Hematopoietic multipotent progenitor cell treated with erythropoietin and hydrocortisone succinate and interleukin-3 and kit ligand, for 4 days (in vitro differentiated cells): ENCODE measurements around the gene AK2.

ENCODE experiments used
- DNase-seq: peaks from one replicate; pipeline ENCODE4 v3.0.0-alpha.2; 2015

Gene AK2

DNA sequence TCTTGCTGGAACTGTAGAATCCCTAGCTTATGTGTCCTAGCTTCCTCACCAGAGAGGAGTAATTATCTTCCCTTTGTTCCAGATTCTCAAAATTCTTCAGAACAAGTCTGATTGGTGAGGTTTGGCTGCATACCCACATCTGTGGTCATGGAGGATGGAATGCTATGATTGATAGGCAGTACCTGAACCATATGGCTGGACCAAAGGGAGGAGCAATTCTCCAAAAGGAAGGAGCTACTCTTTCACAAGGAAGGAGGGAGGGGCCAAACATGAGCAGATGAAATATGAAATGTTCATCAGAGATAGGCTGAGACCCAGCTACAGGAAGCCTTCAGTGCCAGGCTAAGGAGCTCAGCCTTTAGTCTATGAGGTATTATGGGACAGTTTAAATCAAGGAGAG is 67.1 kb downstream of the AK2 start:
- peak; percentile 42 for DNase-seq

DNA sequence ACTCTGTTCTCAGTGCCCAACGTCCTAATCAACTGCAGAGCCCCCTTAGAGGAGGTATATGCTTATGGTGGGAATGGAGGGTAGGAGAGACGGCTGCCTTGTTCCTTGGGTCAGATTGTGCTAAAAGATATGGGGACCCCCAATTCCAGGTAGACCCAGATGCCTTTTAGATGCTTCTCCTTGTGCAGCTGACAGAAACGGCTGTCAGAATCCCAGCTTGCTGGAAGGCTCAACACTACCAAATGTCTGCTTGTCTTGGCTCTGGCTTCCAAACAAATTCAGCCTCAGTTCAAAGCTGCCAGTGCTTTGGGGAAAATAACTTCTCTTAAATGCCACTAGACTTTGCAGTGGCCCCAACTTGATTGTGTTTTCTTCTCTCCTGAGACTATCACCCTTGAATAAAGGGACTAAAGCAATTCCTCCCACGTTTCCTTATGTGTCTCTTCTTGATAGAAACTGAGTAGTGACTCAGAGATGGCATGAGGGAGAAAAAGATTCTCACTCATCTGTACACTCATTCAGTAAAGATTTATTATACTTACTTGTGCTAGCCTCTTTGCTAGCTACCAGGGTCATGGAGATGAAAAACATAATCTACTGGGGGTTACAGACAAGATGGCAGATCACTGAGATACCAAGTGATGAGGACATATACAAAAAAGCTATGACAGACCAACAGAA is 68.7 kb downstream of the AK2 start:
- DNase-seq = no peak

DNA sequence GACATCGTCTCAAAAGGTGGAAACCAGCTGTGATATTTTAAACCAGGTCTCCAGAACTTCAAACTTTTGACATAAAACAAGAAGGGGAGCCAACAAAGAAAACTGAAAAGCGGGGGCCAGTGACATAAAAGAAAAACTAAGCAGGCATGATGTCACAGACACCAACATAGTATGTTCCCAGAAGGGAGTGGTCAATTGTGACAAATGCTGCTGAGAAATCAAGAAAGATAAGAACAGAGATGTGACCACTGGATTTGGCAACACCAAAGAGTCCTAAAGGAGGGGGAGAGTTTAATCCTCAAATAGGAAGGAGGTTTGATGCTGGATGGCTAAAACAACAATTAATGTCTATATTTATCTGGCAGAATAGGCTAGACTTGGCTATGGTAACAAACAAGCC is 69.8 kb downstream of the AK2 start:
- peak; percentile 78 for DNase-seq

DNA sequence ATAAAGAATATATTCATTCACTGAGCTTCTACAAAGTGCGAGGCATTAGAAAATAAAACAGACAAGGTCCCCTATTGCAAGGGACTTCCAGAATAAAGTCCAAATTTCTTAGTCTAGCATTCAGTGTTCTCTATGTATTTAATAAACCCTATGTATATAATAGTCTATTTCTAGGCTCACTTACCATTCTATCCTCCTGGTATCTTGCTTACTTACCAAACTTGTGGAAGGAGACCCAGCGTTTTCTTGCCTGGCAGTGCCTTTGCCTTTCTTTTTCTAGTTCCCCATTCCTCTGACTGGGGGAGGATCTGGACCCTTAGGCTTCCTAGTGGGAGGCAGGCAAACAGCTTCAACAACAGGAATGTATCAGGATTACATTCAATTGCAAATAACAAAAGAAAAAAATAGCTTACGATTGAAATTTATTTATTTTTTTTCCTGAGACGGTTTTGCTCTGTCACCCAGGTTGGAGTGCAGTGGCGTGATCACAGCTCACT is 71.4 kb downstream of the AK2 start:
- DNase-seq = no peak

DNA sequence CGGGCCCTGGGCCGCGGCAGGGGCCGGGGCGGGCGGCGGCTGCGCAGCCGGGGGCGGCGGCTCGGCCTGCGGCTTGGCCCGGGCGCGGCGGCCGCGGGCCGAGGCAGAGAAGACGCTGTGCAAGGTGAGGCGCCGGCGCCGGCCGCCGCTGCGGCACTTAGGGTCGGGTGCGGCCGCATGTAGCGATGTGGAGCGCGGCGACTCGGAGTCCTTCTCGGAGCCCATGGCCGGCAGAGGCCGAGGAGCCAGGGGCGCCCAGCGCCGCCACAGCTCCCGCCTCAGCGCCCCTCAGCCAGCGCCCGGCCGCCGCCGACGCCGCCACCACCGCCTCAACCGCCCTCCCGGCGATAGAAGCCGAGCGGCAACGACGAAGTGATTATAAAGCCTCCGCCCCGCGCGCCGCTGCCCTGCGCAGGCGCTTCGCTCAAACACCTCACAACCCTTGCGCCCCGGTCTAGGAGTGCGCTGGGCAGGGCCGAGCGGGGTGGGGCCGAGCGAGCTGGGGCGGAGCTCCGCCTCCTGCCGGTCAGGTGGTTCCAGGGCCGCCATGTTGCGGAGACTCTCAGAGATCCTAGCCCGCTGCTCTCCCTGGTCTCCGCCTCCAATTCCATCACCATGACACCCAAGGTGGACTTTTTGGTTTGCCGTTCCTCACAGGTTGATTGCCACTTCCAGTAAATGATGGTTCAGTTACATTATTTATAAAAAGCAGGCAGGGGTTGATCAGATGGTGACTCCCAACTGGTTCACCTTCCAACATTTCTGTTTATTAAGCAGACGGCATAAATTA is 72.0 kb downstream of the AK2 start, which contains the start of gene RNF19B:
RNF19B (minus strand) TSS at position 349 of the 790 bp plus-strand sequence; CDS start at position 225, 124 bp downstream.
- peak; percentile 98 for DNase-seq

DNA sequence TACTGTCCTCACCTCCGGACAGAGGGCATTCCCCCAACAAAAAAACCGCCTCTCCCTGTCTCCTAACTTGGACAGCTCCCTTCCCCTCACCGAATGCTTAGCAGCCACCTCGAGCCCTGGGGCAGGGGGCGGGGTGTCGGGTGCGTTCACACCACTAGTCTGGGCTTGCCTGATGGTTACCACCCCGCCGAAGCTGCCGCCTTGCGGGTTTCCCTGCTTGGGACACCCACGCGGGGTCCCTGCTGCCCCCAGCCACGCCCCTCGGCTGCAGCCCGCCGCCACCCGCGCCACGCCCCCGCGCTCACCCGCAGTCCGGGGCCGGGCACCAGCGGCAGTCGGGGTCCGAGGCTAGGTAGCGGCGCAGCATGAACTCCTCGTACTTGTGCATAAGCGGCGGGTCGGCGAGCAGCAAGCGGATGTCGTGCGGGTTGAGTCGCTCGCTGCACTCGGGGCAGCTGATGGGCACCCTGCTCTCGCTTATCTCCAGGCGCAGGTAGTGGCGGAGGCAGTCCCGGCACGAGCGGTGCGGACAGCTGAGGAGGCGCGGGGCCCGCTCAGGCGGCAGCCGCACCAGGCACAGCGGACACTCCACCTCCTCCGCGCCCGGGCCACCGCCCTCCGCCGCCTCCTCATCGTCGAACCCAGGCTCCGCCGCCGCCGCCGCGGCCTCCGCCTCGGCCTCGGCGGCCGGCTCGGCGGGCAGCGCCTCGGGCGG is 72.8 kb downstream of the AK2 start:
- peak; percentile 77 for DNase-seq

DNA sequence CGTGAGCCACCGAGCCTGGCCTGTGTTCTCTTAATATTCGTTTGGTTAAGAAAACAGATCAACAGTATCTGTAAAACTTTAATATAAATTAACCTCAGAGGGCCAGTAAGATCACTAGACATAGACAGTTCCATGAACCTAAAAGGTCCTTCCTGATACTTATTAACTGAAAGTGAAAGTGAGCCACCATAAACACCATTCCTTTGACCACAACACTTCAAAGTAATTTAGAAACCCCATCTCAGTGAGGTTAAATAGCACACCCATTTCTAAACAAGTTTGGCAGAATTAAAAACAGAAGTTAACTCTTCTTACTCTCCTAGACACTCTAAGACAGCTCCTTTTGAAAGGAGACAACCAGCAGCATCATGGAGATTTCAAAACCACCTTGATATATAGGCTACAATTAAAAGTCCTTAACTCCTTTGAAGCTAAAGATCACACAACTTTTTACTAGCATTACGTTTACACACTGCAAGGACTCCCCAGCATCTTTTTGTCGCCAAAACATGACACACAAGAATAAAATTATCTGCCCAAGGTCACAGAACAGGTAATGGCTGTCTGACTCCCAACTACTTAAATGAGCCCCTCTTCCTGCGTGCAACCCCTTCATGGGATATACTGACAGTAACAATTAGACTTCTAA is 74.3 kb downstream of the AK2 start:
- DNase-seq = peak; percentile 60

DNA sequence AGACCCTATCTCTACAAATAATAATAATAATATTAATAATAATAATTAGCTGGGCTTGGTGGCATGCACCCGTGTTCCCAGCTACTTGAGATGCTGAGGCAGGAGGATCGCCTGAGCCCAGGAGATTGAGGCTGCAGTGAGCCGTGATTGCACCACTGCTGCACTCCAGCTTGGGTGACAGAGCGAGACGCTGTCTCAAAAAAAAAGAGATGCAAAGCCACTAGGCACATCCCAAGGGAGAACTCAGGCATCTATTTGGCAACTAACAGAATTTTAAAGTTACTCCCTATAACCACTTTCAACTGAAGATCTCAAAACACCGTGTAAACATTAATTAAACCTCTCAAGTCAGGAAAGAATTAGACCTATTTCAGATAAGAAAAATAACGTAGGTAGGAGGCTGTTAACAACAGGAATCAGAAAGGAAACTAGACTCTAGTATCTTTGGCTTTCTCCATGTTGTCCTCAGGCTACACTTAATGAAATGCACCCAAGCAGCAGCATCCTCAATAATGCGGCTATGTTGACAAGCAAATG is 75.8 kb downstream of the AK2 start:
- DNase-seq = no peak

DNA sequence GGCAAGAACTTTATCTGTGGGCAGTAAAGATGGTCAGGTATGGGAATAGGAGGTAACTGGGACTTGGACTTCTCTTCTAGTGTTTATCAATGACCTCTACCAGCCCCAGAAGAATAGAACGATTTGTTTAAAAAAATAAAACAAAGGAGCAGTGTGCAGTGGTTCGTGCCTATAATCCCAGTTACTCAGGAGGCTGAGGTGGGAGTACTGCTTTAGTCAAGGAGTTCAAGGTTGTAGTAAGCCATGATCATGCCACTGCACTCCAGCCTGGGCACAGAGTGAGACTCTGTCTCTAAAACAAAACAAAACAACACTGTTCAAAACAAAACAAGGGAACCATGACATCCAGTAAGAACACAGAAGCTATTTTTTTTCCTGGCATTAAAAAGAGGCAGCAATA is 76.3 kb downstream of the AK2 start:
- DNase-seq = no peak

DNA sequence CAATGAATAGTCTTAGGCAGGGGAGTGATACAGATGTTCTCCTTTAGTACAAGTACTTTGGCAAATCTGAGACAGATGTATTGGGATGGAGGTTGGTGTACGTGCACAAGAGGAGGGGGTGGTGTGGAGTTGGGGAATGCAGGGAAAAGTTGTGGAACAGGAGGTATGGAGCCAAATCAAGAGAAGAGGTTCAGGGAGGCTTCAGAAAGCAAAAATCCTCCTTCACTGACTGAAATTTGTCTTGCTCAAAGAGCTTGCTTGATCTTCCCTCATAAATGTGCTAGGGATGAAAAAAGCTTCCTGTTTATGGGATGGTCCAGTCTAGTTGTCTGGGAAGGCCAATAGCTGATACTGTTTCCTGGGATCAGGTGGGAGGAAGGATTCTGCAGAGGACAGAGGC is 77.9 kb downstream of the AK2 start:
- no peak for DNase-seq
